GM18508 (cell line): ENCODE results near the gene SIGLEC11.
"Not testable (repeated sequence)": the region's sequence is repeated elsewhere in the genome, so short reads cannot be mapped to it uniquely, and the experiment has no call there.

Experiments used
- ATAC-seq: cut with Tn5 transposase; IDR thresholded peaks from one replicate; pipeline ENCODE4 v1.9.1; 2021; ENCODE audit warnings: moderate number of reproducible peaks; ENCODE audit not compliant: insufficient read depth, unreplicated experiment

The SIGLEC11 gene

GRCh38 chr19:49960980-49961379, at the start of gene SIGLEC11:
Gene SIGLEC11 (minus strand): TSS chr19:49961172. CDS start chr19:49961081, 91 bp downstream.
- not testable (repeated sequence) for ATAC-seq

DNA sequence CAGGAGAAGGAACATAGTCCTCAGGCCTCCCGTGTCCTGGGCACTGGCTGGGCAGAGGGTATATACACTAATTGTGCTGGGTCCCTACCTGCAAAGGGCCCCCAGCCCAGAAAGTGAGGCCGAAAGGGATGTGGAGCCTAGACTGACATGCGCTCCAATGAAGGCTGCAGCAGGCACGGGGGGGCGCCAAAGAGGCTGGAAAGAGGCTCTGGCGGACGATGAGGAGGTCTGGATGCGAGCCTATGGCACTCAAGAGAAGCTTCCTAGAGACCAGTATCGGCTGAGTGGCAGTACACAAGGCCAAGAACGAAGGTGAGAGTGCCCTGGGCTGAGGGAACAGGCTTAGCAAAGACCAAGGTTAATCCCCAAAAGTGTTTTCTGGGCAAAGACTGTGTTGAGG, 47.6 kb upstream of the SIGLEC11 start:
- ATAC-seq: no peak

- ATAC-seq: no peak
Measured at GRCh38 chr19:50007947-50008346, 47.0 kb upstream of the SIGLEC11 start.

DNA sequence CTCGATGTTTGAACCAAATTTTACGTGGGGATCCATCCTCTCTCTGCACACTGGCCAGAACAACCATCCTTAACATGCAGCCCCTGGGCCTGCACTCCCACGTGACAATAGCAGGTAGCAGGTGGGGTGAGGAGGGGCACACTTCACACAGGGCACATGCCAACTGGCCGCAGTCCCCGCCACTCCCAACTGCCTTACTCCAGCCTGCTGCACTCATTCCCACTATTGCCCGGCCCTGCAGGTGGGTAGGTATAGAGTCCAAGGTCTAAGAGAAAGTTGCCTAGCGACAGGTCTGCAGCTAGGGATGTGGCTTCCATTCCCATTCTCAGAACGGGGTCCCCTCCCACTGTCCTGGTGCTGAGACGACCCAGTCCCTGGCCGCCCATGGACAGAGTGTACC, 46.2 kb upstream of the SIGLEC11 start:
- no peak for ATAC-seq

DNA sequence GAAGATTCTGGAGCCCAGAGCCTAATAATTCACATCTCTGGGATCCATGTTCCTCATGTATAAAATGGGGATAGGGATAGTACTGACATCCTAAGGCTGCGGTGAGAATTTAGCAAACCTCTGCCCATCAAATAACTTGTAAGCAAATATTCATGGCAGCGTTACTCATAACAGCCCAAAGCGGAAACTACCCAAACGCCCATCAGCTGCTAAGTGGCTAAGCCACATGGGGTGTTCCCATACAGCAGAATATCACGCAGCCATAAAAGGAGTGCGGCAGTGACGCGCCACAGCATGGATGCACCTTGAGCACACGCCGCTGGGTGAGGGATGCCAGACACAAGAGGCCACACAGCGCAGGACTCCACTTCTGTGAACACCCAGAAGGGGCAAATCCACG, 44.5 kb upstream of the SIGLEC11 start:
- ATAC-seq: no peak

- no peak for ATAC-seq
Measured at GRCh38 chr19:50003810-50004419, 42.9 kb upstream of the SIGLEC11 start.

GRCh38 chr19:50003254-50003788, 42.3 kb upstream of the SIGLEC11 start:
- no peak for ATAC-seq

DNA sequence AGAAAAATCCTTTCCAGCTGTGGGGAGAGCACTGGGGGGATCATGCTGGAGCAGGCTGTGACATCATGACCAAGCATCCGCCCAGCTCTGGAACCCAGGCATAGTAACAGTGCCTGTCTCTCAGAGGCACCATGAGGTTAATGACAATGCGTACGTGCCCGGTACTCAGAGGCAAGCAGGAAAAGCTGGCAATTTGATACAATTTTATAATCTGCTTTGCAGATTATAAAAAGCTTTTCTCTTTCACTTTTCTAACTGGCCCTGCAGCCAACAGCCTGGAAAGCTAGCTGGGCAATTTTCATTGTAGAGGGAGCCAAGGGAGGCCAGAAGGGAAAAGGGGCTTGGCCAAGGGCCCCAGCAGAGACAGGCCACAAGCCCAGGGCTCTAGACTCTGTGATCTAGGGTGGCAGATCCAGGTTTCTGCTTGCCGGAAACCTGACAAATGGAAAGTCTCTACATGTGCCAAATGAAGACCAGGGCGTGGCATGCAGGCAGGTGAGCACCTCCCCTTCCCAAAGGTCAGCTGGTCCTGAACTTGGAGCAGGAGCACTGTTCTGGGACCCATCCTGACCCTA, 41.5 kb upstream of the SIGLEC11 start:
- ATAC-seq: no peak

- ATAC-seq: no peak
Measured at GRCh38 chr19:50001775-50002174, 40.8 kb upstream of the SIGLEC11 start.

GRCh38 chr19:50000841-50001557, 40.0 kb upstream of the SIGLEC11 start:
- no peak for ATAC-seq

DNA sequence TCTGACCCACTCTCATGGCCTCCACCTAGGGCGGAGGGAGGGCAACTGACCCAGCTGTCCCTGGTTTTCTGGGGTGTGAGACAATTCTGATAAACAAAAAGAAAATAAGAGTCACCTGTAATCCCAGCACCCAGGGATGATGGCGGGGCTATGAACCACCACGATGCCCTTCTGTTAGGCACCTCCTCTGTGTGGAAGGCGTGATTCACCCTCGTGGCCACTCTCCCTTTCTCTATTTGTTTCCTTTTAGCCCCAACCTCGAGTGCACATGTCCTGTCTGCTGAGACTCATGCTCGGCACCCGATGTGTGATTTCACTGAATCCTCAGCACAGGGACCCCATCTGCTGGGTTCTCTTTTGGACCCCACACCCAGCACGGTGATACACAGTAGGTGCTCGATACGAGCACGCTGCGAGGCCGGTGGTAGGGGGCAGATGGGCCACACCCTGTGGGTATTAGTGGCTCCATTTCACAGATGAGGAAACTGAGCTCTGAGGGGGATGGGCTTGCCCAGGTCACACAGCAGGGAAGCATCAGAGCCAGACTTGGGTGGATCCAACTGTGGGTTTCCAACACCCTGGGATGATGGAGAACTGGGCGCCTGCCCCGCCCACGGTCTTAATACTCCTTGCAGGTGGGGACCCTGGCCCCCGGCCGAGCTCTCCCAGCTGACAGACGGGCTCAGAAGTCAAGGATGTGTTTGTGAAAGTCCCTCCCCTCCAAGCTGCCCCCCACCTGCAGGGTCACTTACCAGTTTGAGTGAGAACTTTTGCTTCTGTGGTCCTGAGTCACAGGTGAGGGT, 39.3 kb upstream of the SIGLEC11 start:
- ATAC-seq: no peak

- no peak for ATAC-seq
Measured at GRCh38 chr19:49999371-50000010, 38.5 kb upstream of the SIGLEC11 start.

DNA sequence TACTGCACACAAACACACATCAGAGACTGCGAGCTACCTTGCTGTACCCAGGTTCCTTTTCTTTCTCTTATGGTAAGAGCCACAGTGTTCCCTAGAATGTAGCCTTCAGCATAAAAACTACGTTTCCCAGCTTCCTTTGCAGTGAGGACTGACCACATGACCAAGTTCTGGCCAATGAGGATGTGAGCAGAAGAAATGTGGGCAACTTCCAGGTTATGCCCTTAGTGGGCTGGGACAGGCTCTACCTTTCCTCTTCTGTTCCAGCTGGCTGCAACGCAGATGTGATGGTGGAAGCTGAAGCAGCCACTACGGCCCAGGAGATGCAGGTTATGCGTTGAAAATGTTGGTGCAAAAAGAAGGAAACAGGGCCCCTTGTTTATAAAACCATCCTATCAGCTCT, 36.7 kb upstream of the SIGLEC11 start:
- ATAC-seq: no peak

GRCh38 chr19:49988433-49988832, 27.5 kb upstream of the SIGLEC11 start:
- no peak for ATAC-seq

GRCh38 chr19:49988007-49988406, 27.0 kb upstream of the SIGLEC11 start:
- no peak for ATAC-seq

DNA sequence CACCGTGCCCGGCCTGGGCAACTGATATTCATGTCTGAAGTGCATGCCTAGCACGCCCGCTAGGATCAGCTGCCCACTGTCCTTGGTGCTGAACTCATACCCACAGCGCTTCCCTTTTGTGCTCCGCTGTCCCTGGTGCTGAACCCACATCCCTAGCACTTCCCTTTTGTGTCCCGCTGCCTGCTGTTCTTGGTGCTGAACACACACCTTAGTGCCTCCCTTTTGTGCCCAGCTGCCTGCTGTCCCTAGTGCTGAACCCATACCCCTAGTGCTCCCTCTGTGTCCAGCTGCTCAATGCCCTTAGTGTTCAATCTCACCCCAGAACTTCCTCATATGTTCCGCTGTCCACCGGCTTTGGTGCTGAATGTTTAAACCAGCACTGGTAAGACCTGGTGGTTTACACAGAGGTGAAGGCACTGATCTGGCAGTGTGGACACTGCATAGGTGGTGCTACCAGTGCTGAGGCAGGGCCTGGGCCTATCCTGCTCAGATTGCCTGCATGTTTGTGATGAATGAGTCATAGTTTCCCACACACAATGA, 26.3 kb upstream of the SIGLEC11 start:
- ATAC-seq: no peak

- no peak for ATAC-seq
Measured at GRCh38 chr19:49986354-49986753, 25.4 kb upstream of the SIGLEC11 start.

DNA sequence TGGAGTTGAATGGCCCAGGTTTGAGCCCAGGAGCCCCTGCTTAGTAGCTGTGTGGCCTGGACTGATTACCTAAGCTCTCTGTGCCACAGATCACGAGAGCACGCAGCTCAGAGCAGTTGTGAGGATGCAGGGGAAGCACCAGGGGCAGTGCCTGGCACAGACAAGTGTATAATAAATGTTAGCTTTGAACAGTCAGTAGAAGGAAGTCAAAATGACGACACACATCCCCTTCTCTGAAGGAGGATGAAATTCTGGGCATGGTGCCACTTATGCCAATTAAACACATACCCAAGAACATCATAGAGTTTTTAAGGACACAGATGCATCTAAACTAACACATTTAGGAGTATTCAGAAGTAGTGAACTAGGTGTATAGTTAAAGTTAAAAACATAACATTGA, 24.9 kb upstream of the SIGLEC11 start:
- ATAC-seq: no peak

DNA sequence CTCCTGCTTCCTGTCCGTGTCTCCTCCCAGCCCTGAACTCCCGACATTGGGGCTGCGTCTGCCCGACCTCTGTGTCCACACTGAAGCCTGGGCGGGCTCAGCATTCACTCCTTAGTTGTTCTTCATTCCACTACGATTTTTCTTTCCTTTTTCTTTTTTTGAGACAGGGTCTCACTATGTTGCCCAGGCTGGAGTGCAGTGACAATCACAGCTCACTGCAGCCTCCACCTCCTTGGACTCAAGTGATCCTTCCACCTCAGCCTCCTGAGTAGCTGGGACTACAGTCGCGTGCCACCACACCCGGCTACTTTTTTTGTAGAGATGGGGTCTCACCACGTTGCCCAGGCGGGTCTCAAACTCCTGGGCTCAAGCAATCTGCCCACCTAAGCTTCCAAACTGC, 23.5 kb upstream of the SIGLEC11 start:
- ATAC-seq: no peak

GRCh38 chr19:49983645-49984229, 22.8 kb upstream of the SIGLEC11 start:
- no peak for ATAC-seq
